D721Med (cell line): ENCODE results near the gene USP12.

ENCODE experiments used
- DNase-seq: peaks from one replicate; pipeline ENCODE4 v3.0.0; 2011; ENCODE audit warnings: low spot score; ENCODE audit not compliant: insufficient read length
- FAIRE-seq: peaks from 2 replicates; lab custom pipeline; 2011; peaks lifted over from hg19 to GRCh38; lab: Jason Lieb, UNC
- CTCF ChIP-seq: IDR thresholded peaks from 2 replicates; pipeline ENCODE4 v1.5.1; 2012; ENCODE audit warnings: mild to moderate bottlenecking, control low read depth; ENCODE audit not compliant: insufficient read depth; ENCODE audit errors: missing control alignments

The USP12 gene

GRCh38 chr13:27203854-27204253, 32.2 kb upstream of the USP12 start:
- FAIRE-seq = no peak
- peak; percentile 19 for TF ChIP-seq CTCF
- DNase-seq = no peak

- TF ChIP-seq CTCF = no peak
- FAIRE-seq = no peak
- DNase-seq = no peak
Measured at GRCh38 chr13:27203186-27203585, 31.6 kb upstream of the USP12 start.

GRCh38 chr13:27201661-27202060, 30.1 kb upstream of the USP12 start:
- DNase-seq = no peak
- no peak for FAIRE-seq
- TF ChIP-seq CTCF = no peak

GRCh38 chr13:27200413-27201070, 28.9 kb upstream of the USP12 start:
- TF ChIP-seq CTCF = no peak
- FAIRE-seq = no peak
- no peak for DNase-seq

DNA sequence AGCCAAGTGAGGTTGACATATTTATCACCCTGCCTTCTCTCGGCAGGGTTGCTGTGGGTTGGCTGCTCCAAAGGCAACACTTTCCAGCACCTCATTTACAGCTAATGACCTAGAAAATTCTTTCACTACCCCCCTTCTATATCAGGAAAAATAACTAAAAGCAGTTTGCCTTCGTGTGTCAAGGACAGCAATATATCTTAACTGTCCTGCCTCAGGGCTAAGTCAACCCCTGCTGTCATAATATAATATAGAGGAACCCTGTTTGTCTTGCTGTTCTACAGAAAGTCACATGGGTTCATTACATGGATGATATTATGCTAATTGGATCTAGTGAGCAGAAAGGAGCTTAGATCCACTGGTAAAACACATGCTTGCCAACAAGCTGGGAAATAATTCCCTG, 28.1 kb upstream of the USP12 start:
- DNase-seq = no peak
- no peak for FAIRE-seq

GRCh38 chr13:27199211-27199610, 27.6 kb upstream of the USP12 start:
- FAIRE-seq (no peak), DNase-seq (no peak)
- TF ChIP-seq CTCF = no peak

More for the DNA sequence above, 28.1 kb upstream of the USP12 start:
- TF ChIP-seq CTCF = no peak

GRCh38 chr13:27194895-27195764, 23.5 kb upstream of the USP12 start:
- no peak for FAIRE-seq

More at GRCh38 chr13:27194895-27195764, 23.5 kb upstream of the USP12 start:
- no peak for TF ChIP-seq CTCF
- no peak for DNase-seq
